Bronchial epithelial cell (primary cell): ENCODE results near the gene CACNA1S. TPM values are rescaled to one million over a fixed set of nuclear protein-coding genes. Genes with fewer than 3 reads are reported as not detected.

ENCODE experiments used
- DNase-seq: peaks from one replicate; pipeline ENCODE4 v3.0.0-alpha.2; 2010; ENCODE audit warnings: low read depth
- FAIRE-seq: peaks from 2 replicates; lab custom pipeline; 2011; peaks lifted over from hg19 to GRCh38; lab: Jason Lieb, UNC
- H3K27me3 ChIP-seq: 2 replicates; pipeline ENCODE4 v1.5.1; 2011; ENCODE audit warnings: low read length; ENCODE audit not compliant: control insufficient read depth, insufficient read depth
- H3K36me3 ChIP-seq: 2 replicates; pipeline ENCODE4 v1.5.1; 2011; ENCODE audit warnings: low read length; ENCODE audit not compliant: control insufficient read depth, insufficient read depth
- H3K4me3 ChIP-seq: 2 replicates; pipeline ENCODE4 v1.5.1; 2011; ENCODE audit warnings: mild to moderate bottlenecking, low read depth, low read length, control low read depth
- CTCF ChIP-seq: IDR thresholded peaks from 2 replicates; pipeline ENCODE4 v1.5.1; 2011; ENCODE audit warnings: mild to moderate bottlenecking, moderate library complexity, low read length, control low read depth, inconsistent platforms; ENCODE audit not compliant: insufficient read depth, severe bottlenecking
- total RNA-seq: library from RNA; depleted of rRNA; stranded (reverse); fragments of >200 nt; gene quantifications from 2 replicates; pipeline ENCODE4 v1.2.1, GENCODE V29; 2014

The CACNA1S gene
- total RNA-seq, 1 donor from 2014 or later = not detected

DNA sequence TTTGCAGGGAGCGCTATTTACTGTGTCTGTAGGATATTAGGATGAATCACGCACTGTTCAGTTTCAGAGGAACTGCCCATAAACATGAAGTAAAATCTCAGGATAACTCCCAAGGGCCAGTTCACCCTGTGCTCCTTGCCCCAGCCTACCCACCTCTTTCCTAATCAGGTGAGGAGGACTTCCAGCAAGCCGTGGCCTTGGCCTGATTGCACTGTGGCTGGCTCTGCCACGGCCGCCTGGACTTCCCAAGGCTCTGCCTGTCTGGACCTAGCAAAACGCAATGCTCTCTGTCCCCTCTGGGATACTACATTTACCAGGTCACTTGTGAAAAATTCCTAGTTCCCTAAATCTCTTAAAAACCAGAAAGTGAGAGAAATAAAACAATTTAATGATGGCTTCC lies 22.2 kb upstream of the CACNA1S start:
- DNase-seq = no peak
- no peak for FAIRE-seq
- H3K36me3 ChIP-seq = peaks cover 5% of the 10 kb centered on the region
- no peaks in the 10 kb centered on the region for H3K27me3 ChIP-seq
- TF ChIP-seq CTCF = no peak
- H3K4me3 ChIP-seq = no peak overlapping the region

GRCh38 chr1:201131398-201131797 lies 19.2 kb upstream of the CACNA1S start:
- TF ChIP-seq CTCF = no peak
- H3K27me3 ChIP-seq = peaks cover 3% of the 10 kb centered on the region
- H3K36me3 ChIP-seq = peaks cover 3% of the 10 kb centered on the region
- no peak for DNase-seq
- no peak overlapping the region for H3K4me3 ChIP-seq
- FAIRE-seq = no peak

DNA sequence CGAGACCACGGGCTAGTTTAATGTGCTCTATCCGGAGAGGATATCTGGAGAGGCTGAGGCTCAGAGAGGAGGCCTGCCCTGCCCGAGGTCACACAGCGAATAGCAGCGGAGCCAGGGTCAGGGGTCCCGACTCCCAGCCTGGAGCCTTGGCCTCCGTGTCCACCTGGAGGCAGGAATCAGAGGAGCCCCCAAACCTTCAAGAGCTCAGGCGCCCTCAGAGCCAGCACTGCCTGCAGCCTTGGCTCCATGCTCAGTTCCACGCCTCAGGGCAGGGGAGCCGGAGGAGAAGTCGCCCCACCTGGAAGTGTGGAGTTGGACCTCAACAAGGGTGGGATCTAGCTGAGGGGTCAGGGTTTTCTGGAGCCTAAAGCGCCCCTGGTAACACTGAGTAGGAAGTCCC lies 16.7 kb upstream of the CACNA1S start:
- FAIRE-seq (no peak), DNase-seq (no peak)
- no peak for TF ChIP-seq CTCF
- H3K4me3 ChIP-seq = no peak overlapping the region
- H3K36me3 ChIP-seq = no peaks in the 10 kb centered on the region
- H3K27me3 ChIP-seq = peaks cover 6% of the 10 kb centered on the region

DNA sequence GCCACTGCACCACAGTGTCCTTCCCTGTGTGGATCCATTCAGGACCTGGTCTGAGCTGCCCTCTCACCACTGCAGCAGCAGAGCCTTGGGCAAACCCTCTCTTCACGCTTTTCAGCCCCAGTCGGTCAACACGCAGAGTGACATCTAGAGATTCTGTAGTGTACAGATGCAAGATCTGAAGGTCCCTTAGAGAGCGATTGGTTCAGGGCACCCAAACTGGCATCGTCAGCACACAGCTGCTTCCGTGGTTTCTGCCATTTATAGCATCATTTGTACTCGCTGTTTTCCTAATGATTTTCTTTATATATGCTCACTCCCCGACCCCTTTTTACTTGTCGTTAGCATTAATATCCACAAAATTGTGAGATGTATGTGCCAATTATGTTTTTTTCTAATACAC lies 16.2 kb upstream of the CACNA1S start:
- Histone ChIP-seq H3K4me3 (no peak overlapping the region), H3K36me3 (no peaks in the 10 kb centered on the region), H3K27me3 (peaks cover 6% of the 10 kb centered on the region)
- FAIRE-seq (no peak), DNase-seq (no peak)
- no peak for TF ChIP-seq CTCF

DNA sequence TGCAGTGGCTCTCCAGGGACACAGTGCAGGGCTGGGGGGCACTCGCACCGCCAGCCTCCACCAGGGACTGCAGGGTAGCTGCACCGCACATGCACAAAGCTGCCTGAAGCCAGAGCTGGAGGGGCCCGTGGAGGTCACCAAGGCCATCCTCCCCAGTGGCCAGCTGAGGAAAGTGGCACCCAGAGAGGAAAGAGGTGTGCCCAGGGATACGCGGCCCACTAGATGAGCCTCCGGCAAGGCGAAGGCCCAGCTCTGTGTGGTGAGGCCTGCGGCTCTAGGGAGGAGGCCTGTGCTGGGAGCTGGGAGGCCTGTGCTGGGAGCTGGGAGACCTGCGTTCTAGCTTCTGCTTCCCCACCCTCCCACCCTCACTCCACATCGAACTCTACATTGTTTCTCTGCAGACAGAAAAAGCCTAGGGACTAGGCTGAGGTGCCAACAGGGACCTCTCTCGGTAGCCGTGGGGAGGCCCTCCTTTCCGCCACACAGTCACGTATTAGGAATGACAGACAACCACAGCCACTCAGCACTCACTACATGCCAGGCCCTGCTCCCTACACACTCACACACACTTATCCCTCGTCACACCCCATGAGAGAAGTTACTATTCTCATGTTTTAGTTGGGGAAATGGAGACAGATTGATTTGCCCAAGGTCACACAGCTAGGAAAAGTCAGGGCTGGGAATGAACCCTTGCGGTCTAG lies 15.7 kb upstream of the CACNA1S start:
- FAIRE-seq = no peak
- no peak overlapping the region for H3K4me3 ChIP-seq
- no peaks in the 10 kb centered on the region for H3K36me3 ChIP-seq
- peaks cover 6% of the 10 kb centered on the region for H3K27me3 ChIP-seq
- DNase-seq = peak; percentile 33
- no peak for TF ChIP-seq CTCF
